Caco-2 (cell line): Measurements from ENCODE around the gene MYO5B. TPM values are rescaled to one million over a fixed set of nuclear protein-coding genes. Genes with fewer than 3 reads are reported as not detected.

Experiments used
- BruUV-seq: library from RNA; stranded (reverse); fragments of 400-500 nt; replicated peaks from 2 replicates; lab custom pipeline; 2021; lab: Mats Ljungman, UMichigan
- CTCF ChIA-PET: fragments of 300-600 bp; sonication (Branson Sonifier 250); formaldehyde crosslinking; loops from one replicate; lab custom pipeline; 2022; ENCODE audit warnings: antibody characterized with exemption; lab: Charles Lee
- POLR2A ChIA-PET: fragments of 300-600 bp; sonication (Branson Sonifier 250); formaldehyde crosslinking; loops from one replicate; lab custom pipeline; 2022; ENCODE audit warnings: antibody characterized with exemption; lab: Charles Lee
- DNase-seq, 2 experiments: peaks; one replicate each; pipeline versions ENCODE4 v3.0.0 to v3.0.0-alpha.2; 2020 to 2022
- H3K27me3 ChIP-seq: replicated peaks from 2 replicates; pipeline ENCODE4 v1.6.0; 2011; ENCODE audit warnings: low read length; ENCODE audit not compliant: control insufficient read depth, insufficient read depth
- H3K36me3 ChIP-seq: 2 replicates; pipeline ENCODE4 v1.5.1; 2011; ENCODE audit warnings: low read length; ENCODE audit not compliant: control insufficient read depth, insufficient read depth
- H3K4me1 ChIP-seq: fragments of 250-450 bp; sonication (Bioruptor Pico); 2 replicates; pipeline ENCODE4 v1.5.1; 2020; ENCODE audit warnings: mild to moderate bottlenecking
- H3K4me3 ChIP-seq: 2 replicates; pipeline ENCODE4 v1.5.1; 2011; ENCODE audit warnings: low read depth, mild to moderate bottlenecking, control low read depth, low read length
- H3K9me3 ChIP-seq: fragments of 250-450 bp; sonication (Bioruptor Pico); 2 replicates; pipeline ENCODE4 v1.5.1; 2020; ENCODE audit warnings: mild to moderate bottlenecking, moderate library complexity
- H3K27ac Mint-ChIP-seq: one replicate; pipeline ENCODE4 v1.8.0; 2022; ENCODE audit warnings: mixed read lengths; ENCODE audit not compliant: unreplicated experiment
- H3K27me3 Mint-ChIP-seq: one replicate; pipeline ENCODE4 v1.8.0; 2022; ENCODE audit warnings: mixed read lengths; ENCODE audit not compliant: insufficient read depth, unreplicated experiment
- H3K36me3 Mint-ChIP-seq: one replicate; pipeline ENCODE4 v1.8.0; 2022; ENCODE audit warnings: mild to moderate bottlenecking, mixed read lengths; ENCODE audit not compliant: insufficient read depth, unreplicated experiment
- H3K4me1 Mint-ChIP-seq: one replicate; pipeline ENCODE4 v1.8.0; 2022; ENCODE audit warnings: low read depth, mixed read lengths; ENCODE audit not compliant: unreplicated experiment
- H3K4me3 Mint-ChIP-seq: one replicate; pipeline ENCODE4 v1.8.0; 2022; ENCODE audit warnings: mild to moderate bottlenecking, moderate library complexity, mixed read lengths; ENCODE audit not compliant: unreplicated experiment
- H3K9me3 Mint-ChIP-seq: one replicate; pipeline ENCODE4 v1.8.0; 2022; ENCODE audit warnings: mixed read lengths; ENCODE audit not compliant: unreplicated experiment
- intact Hi-C: fragments of 100-400 bp; cut with micrococcal nuclease; formaldehyde crosslinking; loops from one replicate; pipeline ENCODE4 v1.10.0; 2022; ENCODE audit not compliant: unreplicated experiment
- total RNA-seq: library from RNA; stranded (reverse); gene quantifications from 2 replicates; pipeline ENCODE4 v1.2.3, GENCODE V29; 2022
- TF ChIP-seq, protein P1 (sequence below), 2 experiments: fragments of 200-600 bp in 1 of 2; IDR thresholded peaks; 1 replicate in 1 of 2; 2 replicates in 1 of 2; pipeline versions ENCODE4 v1.5.1 to v1.8.0; 2011 to 2022; ENCODE audit warnings: antibody characterized with exemption in 1 of 2, control low read depth in 1 of 2, inconsistent platforms in 1 of 2, low read depth in 1 of 2, low read length in 1 of 2, mild to moderate bottlenecking in 1 of 2, moderate library complexity in 1 of 2; ENCODE audit not compliant: insufficient read depth in 1 of 2, severe bottlenecking in 1 of 2, unreplicated experiment in 1 of 2

Gene MYO5B
- total RNA-seq, 1 experiment from 2014 or later = 28.3 TPM

DNA sequence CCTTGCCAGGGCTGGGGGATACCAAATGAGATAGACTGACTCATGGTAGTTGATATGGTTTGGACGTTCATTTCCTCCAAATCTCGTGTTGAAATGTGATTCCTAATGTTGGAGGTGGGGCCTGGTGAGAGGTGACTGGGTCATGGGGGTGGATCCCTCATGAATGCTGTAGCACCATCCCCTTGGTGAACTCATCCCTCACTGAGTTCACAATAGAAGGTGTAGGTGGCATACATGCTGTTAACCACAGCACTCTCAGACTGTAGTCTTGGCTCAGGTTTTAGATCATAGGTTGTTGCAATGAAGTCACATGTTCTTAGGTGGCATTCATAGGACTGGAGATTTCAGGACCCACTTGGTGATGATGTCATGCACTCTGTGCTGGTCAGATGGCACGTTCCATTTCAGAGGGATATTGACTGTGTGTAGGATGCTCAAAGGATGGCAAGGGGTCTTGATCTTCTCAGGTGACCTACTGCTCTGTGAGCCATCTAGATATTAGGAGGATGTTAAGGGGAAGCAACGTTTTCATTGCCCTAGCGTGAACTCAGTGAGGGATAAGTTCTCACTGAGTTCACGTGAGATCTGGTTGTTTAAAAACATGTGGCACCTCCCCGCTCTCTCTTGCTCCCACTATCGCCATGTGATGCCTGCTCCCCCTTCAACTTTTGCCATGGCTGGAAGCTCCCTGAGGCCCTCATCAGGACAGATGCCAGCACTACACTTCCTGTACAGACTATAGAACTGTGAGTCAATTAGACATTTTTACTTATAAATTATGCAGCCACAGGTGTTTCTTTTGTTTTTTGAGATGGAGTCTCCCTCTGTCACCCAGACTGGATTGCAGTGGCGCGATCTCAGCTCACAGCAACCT, 307.8 kb downstream of the MYO5B start:
- Histone ChIP-seq H3K36me3 (no peaks in the 10 kb centered on the region), H3K9me3 (no peaks in the 10 kb centered on the region), H3K4me3 (no peak overlapping the region), H3K4me1 (no peaks in the 10 kb centered on the region), H3K27me3 (no peaks in the 10 kb centered on the region)
- intact Hi-C loops = no loop called here
- ChIA-PET CTCF (no interaction called here), POLR2A (no interaction called here)
- H3K4me1 Mint-ChIP-seq = no peaks in the 10 kb centered on the region
- H3K27ac Mint-ChIP-seq = no peak overlapping the region
- H3K36me3 Mint-ChIP-seq = no peaks in the 10 kb centered on the region
- BruUV-seq = no TSS peak
- H3K27me3 Mint-ChIP-seq = no peaks in the 10 kb centered on the region
- H3K9me3 Mint-ChIP-seq = no peaks in the 10 kb centered on the region
- TF ChIP-seq, protein P1, sequence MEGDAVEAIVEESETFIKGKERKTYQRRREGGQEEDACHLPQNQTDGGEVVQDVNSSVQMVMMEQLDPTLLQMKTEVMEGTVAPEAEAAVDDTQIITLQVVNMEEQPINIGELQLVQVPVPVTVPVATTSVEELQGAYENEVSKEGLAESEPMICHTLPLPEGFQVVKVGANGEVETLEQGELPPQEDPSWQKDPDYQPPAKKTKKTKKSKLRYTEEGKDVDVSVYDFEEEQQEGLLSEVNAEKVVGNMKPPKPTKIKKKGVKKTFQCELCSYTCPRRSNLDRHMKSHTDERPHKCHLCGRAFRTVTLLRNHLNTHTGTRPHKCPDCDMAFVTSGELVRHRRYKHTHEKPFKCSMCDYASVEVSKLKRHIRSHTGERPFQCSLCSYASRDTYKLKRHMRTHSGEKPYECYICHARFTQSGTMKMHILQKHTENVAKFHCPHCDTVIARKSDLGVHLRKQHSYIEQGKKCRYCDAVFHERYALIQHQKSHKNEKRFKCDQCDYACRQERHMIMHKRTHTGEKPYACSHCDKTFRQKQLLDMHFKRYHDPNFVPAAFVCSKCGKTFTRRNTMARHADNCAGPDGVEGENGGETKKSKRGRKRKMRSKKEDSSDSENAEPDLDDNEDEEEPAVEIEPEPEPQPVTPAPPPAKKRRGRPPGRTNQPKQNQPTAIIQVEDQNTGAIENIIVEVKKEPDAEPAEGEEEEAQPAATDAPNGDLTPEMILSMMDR (IDR thresholded peaks at IDR 0.05; ENCODE audit: insufficient read depth in 1 of 2, low read depth in 1 of 2, low read length in 1 of 2, severe bottlenecking in 1 of 2, unreplicated experiment in 1 of 2) = no peak
- no peak overlapping the region for H3K4me3 Mint-ChIP-seq
- DNase-seq = no peak

DNA sequence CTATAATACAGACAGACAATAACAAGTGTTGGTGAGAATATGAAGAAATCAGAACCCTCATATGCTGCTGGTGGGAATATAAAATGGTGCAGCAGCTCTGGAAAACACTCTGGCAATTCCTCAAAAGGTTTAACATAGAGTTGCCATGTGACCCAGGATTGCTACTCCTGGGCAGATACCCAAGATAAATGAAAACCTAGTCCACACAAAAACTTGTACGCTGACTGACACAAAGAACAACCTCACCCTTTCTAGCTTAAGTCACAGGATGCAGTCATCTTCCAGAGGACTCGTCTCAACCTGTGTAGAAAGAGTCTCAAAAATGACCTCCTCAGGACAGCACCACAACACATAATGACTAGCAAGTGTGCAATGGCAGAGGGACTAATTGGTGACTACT, 310.0 kb downstream of the MYO5B start:
- TF ChIP-seq, protein P1 (IDR thresholded peaks at IDR 0.05; ENCODE audit: insufficient read depth in 1 of 2, low read depth in 1 of 2, low read length in 1 of 2, severe bottlenecking in 1 of 2, unreplicated experiment in 1 of 2) = no peak
- Histone ChIP-seq H3K4me1 (no peaks in the 10 kb centered on the region), H3K36me3 (no peaks in the 10 kb centered on the region), H3K27me3 (no peaks in the 10 kb centered on the region), H3K4me3 (no peak overlapping the region), H3K9me3 (no peaks in the 10 kb centered on the region)
- no peak for DNase-seq
- Mint-ChIP-seq H3K4me3 (no peak overlapping the region), H3K27ac (no peak overlapping the region), H3K36me3 (no peaks in the 10 kb centered on the region), H3K4me1 (no peaks in the 10 kb centered on the region), H3K27me3 (no peaks in the 10 kb centered on the region), H3K9me3 (no peaks in the 10 kb centered on the region)
- CTCF ChIA-PET = no interaction called here
- intact Hi-C loops = no loop called here
- POLR2A ChIA-PET = no interaction called here
- no TSS peak for BruUV-seq

DNA sequence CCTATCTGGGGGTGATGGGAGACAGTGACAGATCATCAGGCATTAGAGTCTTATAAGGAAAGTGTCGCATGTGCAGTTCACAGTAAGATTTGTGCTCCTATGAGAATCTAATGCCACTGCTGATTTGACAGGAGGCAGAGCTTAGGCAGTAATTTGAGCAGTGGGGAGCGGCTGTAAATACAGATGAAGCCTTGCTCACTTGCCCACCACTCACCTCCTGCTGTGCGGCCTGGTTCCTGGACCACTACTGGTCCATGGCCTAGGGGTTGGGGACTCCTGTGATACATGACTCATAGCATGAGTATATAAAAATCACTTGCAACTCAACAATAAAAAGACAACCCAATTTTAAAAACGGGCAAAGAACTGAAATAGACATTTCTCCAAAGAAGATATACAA, 310.5 kb downstream of the MYO5B start:
- Mint-ChIP-seq H3K4me1 (no peaks in the 10 kb centered on the region), H3K27ac (no peak overlapping the region), H3K4me3 (no peak overlapping the region), H3K9me3 (no peaks in the 10 kb centered on the region), H3K36me3 (no peaks in the 10 kb centered on the region), H3K27me3 (no peaks in the 10 kb centered on the region)
- no TSS peak for BruUV-seq
- Histone ChIP-seq H3K4me3 (no peak overlapping the region), H3K36me3 (no peaks in the 10 kb centered on the region), H3K9me3 (no peaks in the 10 kb centered on the region), H3K4me1 (no peaks in the 10 kb centered on the region), H3K27me3 (no peaks in the 10 kb centered on the region)
- CTCF ChIA-PET = no interaction called here
- TF ChIP-seq, protein P1 (IDR thresholded peaks at IDR 0.05; ENCODE audit: insufficient read depth in 1 of 2, low read depth in 1 of 2, low read length in 1 of 2, severe bottlenecking in 1 of 2, unreplicated experiment in 1 of 2) = no peak
- no peak for DNase-seq
- POLR2A ChIA-PET = no interaction called here
- intact Hi-C loops = no loop called here
